Activated CD8-positive, alpha-beta memory T cell treated with anti-CD3 and anti-CD28 coated beads for 24 hours (primary cell): Measurements from ENCODE around the gene CEL.
A peak's percentile ranks its signal among the peaks of the same experiment; 100 is the strongest.
"Not testable (repeated sequence)": the region's sequence is repeated elsewhere in the genome, so short reads cannot be mapped to it uniquely, and the experiment has no call there.

Experiments
- DNase-seq: peaks from one replicate; pipeline ENCODE4 v3.0.0-alpha.2; 2020

Gene CEL

GRCh38 chr9:133087429-133088145 is 25.8 kb downstream of the CEL start:
- DNase-seq, result no peak

GRCh38 chr9:133088146-133088750 is 26.5 kb downstream of the CEL start:
- DNase-seq, result no peak

- no peak for DNase-seq
Observed at GRCh38 chr9:133088756-133089155, 27.0 kb downstream of the CEL start.

- DNase-seq, result no peak
Observed at GRCh38 chr9:133089271-133089671, 27.5 kb downstream of the CEL start.

DNA sequence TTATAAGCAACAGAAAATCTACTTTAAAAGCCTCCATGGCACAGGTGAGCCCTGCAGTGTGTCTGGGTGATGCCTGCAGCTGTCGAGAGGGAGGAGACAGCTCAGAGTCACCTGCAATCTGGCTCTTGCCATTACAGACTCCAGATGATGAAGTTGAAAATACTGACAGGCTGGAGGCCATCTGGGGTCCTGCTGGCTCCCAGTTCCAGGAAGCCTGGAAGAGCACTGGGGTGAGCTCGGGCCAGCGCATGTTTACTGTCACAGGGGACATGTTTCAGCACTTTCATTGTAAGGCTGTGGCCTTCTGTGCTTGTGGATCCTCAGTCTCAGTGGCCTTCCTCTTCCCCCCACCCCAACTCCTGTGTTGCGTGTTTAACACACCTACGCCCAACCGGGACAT is 28.4 kb downstream of the CEL start:
- no peak for DNase-seq

DNA sequence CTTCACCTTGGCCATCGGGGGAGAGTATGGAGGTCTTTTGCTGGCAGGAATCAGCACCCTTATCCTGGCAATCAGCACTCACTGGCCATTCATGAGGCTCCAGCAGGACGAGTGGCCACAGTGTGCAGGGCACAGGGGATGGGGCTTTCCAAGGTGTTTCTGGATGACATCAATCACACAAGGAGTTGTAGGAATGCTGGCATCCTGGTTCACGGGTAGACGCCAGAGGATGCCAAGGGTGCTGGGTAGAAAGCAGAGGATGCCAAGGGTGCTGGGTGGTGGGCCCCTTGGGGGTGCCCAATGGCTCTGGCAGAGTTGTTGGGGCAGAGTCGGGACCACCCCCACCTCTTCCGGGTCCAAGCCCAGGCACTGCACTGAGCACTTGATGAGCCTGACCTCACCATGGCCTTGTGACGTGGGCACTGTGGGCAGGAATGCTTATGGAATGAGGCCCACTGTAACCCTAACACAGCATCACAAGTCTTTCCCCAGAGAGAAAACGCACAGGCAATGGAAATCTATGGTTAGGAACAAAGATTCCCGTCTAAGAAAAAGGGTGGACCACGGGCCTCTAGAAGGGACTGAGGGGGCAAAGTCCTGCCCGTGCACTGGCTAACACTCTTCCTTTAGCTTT is 29.1 kb downstream of the CEL start:
- DNase-seq, result no peak

GRCh38 chr9:133094351-133094750 is 32.6 kb downstream of the CEL start:
- not testable (repeated sequence) for DNase-seq

GRCh38 chr9:133094842-133095393 is 33.1 kb downstream of the CEL start:
- DNase-seq, result no peak

DNA sequence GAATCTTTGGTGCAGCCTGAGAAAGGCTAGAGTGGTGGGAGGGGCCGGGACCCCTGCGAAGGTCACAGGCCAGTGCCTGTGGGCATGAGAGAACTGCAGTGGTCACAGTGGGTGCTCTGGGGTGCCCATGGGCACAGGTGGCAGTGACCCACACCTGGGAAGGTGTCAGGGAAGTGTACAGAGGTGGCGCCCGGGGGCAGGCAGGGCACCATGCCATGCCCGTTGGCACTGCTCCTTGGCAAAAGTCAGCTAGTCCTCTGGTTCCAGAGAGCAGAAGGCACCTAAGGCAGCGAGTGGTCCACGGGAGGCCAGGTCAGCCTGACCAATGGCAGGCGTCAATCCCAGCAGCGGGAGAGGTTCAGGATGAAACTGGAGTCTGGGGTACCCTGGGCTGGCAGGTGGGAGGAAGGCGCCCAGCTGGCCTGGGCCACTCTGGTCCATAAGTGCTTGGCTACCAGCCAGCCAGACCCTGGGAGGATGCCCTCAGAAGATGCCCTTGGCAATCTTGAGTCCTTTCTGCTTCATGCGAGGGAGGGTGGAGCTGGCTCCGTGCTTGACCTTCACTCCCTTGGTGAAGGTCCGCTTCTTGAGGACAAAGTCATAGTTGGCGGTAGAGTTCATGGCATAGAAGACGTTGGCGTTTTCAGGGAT is 36.4 kb downstream of the CEL start:
- no peak for DNase-seq

DNA sequence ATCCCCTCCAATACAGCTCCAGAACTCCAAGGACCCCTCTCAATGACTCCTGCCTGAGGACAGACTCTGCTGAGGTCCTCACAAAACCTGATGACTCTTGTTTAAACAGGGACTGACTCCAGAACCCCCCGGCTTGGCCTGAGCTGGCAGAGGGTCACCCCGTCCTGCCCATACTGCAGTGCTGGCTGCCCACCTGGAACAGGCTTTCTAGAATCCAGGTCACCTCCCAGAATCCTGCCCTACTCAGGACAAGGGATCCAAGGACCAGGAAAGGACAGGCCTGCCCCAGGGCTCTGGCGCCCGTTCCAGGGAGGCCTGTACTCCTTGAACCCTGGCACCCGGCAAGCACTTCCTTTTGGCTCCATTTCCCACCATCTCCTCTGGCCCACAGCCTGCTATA is 37.1 kb downstream of the CEL start:
- no peak for DNase-seq

DNA sequence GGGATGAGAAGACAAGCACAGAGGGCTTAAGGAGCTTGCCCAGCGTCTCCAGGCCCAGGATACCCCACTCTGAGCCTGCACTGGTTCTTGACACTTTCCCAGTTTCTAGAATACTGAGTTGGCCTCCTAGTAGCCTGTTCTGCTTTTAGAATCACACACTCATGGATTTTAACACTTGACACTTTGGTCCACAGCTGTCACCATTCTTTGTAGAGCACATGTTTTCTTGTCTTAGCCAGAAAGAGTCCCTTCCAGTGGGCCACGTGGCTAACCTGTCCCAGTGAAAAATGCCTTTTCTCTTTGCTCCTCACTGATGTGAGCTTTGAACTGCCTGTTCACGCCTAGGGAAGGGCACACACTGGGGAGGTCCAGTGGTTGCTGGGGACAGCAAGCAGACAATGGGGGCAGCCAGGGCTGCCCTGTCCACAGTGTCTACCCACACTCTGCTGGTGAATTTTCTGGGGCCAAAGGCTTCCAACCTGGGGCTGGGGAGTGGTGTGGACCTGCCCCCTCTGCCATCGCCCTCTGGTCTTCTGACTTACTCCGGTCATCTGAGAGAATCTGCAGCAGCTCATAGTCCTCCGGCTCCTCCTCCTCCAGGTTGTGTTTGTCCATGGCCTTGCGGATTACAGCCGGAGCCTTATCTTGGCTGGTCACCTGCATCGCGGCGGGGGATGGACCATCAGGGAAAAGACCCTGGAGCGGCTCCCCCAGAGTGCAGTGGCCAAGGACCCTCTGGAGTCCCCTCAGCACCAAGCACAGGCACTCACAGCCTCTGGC is 38.1 kb downstream of the CEL start:
- no peak for DNase-seq

- DNase-seq, result no peak
Observed at GRCh38 chr9:133100506-133101355, 39.0 kb downstream of the CEL start.

- no peak for DNase-seq
Observed at GRCh38 chr9:133101356-133102189, 39.8 kb downstream of the CEL start.

DNA sequence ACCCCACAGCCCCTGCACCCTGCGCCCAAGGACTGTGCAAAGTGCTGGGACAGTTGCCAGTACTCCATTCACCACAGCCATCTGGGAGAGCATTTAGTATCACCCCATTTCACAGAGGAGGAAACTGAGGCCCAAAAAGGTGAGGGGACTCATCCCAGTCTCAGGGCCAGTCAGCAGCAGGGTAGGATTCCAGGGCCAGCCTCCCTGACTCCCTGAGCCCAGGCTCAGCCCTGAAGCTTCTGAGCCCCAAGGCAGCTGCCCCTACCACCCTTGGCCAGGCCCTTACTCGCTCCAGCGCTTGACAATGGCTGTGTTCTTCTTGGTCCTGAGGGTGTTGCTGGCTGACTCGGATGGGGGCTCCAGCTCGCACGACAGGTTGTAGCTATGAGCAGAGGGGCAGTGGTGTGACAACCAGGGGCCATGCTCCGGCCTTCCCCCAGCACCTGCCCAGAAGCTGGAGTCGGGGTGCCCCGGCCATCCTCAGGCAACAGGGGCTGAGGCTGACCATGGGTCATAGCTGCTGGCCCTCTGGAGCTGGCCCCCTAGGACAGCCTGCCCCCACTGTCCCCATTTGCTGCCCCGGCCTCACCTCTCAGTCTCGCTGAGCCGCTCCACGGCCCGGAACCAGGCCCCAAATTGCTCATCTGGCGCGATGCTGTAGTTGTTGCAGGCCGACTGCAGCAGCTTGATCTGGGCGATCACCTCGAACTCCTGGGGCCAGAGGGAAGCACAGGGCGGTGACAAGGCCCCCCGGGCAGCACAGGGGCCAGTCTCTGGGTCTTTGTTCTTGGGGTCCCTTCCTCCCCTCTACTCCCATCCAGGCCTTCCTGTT is 40.6 kb downstream of the CEL start:
- DNase-seq, result no peak

- peak; percentile 85 for DNase-seq
Observed at GRCh38 chr9:133103183-133103986, 41.6 kb downstream of the CEL start.

GRCh38 chr9:133103987-133104505 is 42.3 kb downstream of the CEL start:
- no peak for DNase-seq

DNA sequence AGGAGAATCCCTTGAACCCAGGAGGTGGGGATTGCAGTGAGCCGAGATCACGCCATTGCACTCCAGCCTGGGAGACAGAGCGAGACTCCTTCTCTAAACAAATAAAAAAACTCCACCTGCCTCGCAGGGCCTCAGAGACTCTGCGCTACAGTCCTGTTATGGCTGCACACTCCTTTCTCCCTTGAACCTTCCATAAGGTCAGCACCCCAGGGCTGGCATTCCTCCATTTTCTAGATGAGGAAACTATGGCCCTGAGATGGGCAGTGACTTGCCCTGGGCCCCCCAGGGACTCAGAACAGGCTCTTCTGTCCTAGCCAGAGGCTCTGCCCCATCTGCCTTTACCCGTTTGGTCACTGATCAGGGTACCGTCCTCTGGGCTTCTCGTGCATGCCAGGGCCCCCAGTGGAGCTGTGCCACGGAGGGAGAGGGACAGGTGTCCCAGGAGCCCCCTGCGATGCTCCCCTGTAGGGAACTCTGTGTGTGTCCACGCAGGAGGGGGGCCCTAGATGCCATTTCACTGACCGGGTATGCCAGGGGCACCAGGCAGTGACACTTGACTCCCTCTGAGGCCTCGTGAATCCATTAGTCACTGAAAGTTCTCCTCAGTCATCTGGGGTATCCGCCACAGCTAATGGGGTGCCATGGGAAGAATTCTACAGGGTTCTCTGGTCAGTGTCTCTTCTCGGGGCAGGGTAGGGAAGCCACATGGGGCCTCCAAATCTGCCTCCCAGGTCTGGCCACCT is 43.1 kb downstream of the CEL start:
- no peak for DNase-seq

DNA sequence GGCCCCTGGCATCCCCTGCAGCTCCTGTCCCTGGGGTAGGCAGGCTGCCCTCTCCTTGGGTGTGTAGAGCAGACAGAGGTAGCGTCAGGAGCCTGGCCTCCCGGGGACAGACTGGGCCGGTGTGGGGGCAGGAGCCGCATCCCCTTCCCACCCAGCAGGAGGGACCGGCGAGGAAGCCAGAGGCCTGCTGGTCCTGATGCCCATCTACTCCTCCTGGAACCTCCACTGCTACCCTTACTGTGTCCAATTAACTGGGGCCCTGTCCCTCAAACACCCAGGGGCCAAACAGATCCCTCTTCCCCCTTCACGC is 43.6 kb downstream of the CEL start:
- DNase-seq, result no peak
